OCI-LY3 (cell line): ENCODE measurements around the gene TRIM71.

Experiments used
- CTCF ChIP-seq: fragments of 200-600, 300-600 bp; sonication (generic); IDR thresholded peaks from 2 replicates; pipeline ENCODE4 v1.5.1; 2014; ENCODE audit warnings: antibody characterized with exemption, low read length, low read depth
- EZH2phosphoT487 ChIP-seq: fragments of 200-600 bp; shearing (Covaris generic); IDR thresholded peaks from 2 replicates; pipeline ENCODE4 v1.6.1; 2018; ENCODE audit warnings: antibody characterized with exemption, mixed run types, low read depth

GRCh38 chr3:32882603-32883025 lies 64.8 kb downstream of the TRIM71 start:
- no peak for TF ChIP-seq CTCF
- TF ChIP-seq EZH2phosphoT487 = no peak
